ENCODE measurements around the gene MAP2K5. TPM values are rescaled to one million over a fixed set of nuclear protein-coding genes. Genes with fewer than 3 reads are reported as not detected.

Gene MAP2K5
- total and polyA plus RNA-seq, 9 of the 15 experiments (the other 6 are each of a cell fraction or from before 2014, with no cell fraction given): 0.41 to 16.5 (median 7.5) TPM

- TF ChIP-seq PPARD (CRISPR knock-in tag; IDR thresholded peaks at IDR 0.05) (no peak), YBX1 (IDR thresholded peaks at IDR 0.05) (no peak), ZNF253 (CRISPR knock-in tag; conservative IDR thresholded peaks at IDR 0.05) (no peak), PHTF2 (CRISPR knock-in tag; IDR thresholded peaks at IDR 0.05) (no peak), ELF2 (CRISPR knock-in tag; IDR thresholded peaks at IDR 0.05) (no peak)
Measured at GRCh38 chr15:67807141-67807540, 264.6 kb downstream of the MAP2K5 start (continued).

DNA sequence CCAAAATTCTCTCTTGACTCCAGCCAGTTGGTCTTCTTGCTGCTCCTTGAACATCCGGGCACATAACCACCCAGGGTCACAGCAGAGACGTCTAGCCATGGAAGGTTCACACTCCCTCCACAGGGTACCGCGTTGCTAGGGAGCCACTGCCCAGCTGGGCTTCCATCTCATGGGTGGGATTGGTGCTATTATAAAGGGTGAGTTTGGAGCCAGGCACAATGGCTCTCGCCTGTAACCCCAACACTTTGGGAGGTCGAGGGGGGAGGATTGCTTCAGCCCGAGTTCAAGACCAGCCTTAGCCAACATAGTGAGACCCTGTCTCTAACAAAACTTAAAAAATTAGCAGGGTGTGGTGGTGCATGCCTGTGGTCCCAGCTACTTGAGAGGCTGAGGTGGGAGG lies 265.3 kb downstream of the MAP2K5 start:
- Histone ChIP-seq H3K9me1 (ENCODE audit: control insufficient read depth, insufficient read depth, low read length) (peaks cover 11% of the 10 kb centered on the region), H3K36me3 (ENCODE audit: control insufficient read depth, insufficient read depth, low read length) (no peaks in the 10 kb centered on the region), H4K20me1 (replicated peaks; ENCODE audit: control insufficient read depth, insufficient read depth, low read length) (peaks cover 9% of the 10 kb centered on the region; the same call in 1 of the 2 replicates), H3K4me2 (ENCODE audit: insufficient read depth, low read length) (no peak overlapping the region), H3K79me2 (ENCODE audit: control insufficient read depth, insufficient read depth, low read length) (no peaks in the 10 kb centered on the region), H3K9me3 (replicated peaks; ENCODE audit: control insufficient read depth, insufficient read depth, low read depth, low read length) (no peaks in the 10 kb centered on the region), H3K9ac (ENCODE audit: insufficient read depth in 1 of 2, low read depth in 2 of 2, low read length in 2 of 2) (no peak overlapping the region), H3K27me3 (ENCODE audit: control insufficient read depth in 2 of 2, insufficient read depth in 2 of 2, low read length in 2 of 2) (peaks cover 2 to 8% of the 10 kb centered on the region in 2 experiments; a peak in 2 of 5 replicates), H3K27ac (ENCODE audit: extremely low read depth, low read depth, low read length) (no peak overlapping the region), H3K4me1 (replicated peaks in 1 of 2; ENCODE audit: control insufficient read depth in 2 of 2, insufficient read depth in 2 of 2, low read length in 2 of 2) (peaks cover 7 to 29% of the 10 kb centered on the region in 2 experiments), H2AFZ (ENCODE audit: low read depth, low read length) (no peak overlapping the region), H3K4me3 (no peak overlapping the region)
- DNase-seq (ENCODE audit: extremely low read depth in 1 of 4, low spot score in 3 of 4) (no peak), FAIRE-seq (no peak), ATAC-seq (no peak)
- no TSS peak for BruUV-seq (replicated peaks)
- POLR2A ChIA-PET: interaction anchor here (1.7 kb wide), 1 partner anchor 24 kb away, joined by 7 read pairs; no protein-coding TSS in a partner anchor
- CTCF ChIA-PET (ENCODE audit: low intra/inter-chr PET ratio): no interaction called here
- intact Hi-C loops (cut with micrococcal nuclease) (no loop called here), in situ Hi-C loops (cut with MboI) (no loop called here)
- WGBS (ENCODE audit: insufficient coverage, low coverage, missing lambda C conversion rate): 43% methylated on average over 7 of the region's 7 CpGs
- TF ChIP-seq BCOR (IDR thresholded peaks at IDR 0.05) (no peak), CUX1 (CRISPR knock-in tag; IDR thresholded peaks at IDR 0.05) (no peak), MEIS2 (IDR thresholded peaks at IDR 0.05; ENCODE audit: partially characterized antibody) (no peak), XRCC3 (IDR thresholded peaks at IDR 0.05) (no peak), TAF1 (IDR thresholded peaks at IDR 0.05; ENCODE audit: control insufficient read depth, extremely low read depth, insufficient read depth, low read length, severe bottlenecking) (no peak), ARID3B (CRISPR knock-in tag; IDR thresholded peaks at IDR 0.05; ENCODE audit: borderline replicate concordance) (no peak), ZNF830 (CRISPR knock-in tag; IDR thresholded peaks at IDR 0.05) (no peak), RBM17 (IDR thresholded peaks at IDR 0.05; ENCODE audit: borderline replicate concordance, low read depth, low read length) (no peak), SETDB1 (IDR thresholded peaks at IDR 0.05; ENCODE audit: low read length) (no peak), ZNF668 (CRISPR knock-in tag; IDR thresholded peaks at IDR 0.05) (no peak), ELK3 (CRISPR knock-in tag; IDR thresholded peaks at IDR 0.05) (no peak)
